Measurements from ENCODE around the gene POLE.
A peak's percentile ranks its signal among the peaks of the same experiment; 100 is the strongest.
"Not testable (repeated sequence)": the region's sequence is repeated elsewhere in the genome, so short reads cannot be mapped to it uniquely, and the experiment has no call there.

Gene POLE

DNA sequence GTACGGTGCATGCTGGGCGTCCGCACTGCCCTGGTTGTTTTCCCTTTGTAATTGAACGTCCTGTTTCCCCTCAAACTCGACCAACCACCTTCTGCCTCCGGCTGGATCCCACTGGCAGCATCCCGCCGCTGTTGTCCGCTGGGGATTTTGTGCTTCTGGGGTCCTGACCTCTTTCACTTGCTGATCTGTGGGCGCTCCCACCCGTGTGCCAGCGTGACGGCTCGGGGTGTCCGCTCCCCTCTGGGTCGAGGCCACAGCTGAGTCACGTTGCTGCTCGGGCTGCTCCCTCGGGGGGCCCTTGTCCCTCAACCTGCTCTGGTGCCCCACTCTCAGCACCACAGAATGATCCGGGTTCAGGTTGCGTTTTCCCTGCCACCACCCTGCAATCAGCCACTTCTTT is 31.5 kb upstream of the POLE start:
- no peak for DNase-seq

GRCh38 chr12:132717531-132718387 is 30.6 kb upstream of the POLE start:
- no peak for DNase-seq

- no peak for DNase-seq
Observed at GRCh38 chr12:132717011-132717410, 29.9 kb upstream of the POLE start.

GRCh38 chr12:132716356-132716755 is 29.2 kb upstream of the POLE start:
- DNase-seq: no peak

DNA sequence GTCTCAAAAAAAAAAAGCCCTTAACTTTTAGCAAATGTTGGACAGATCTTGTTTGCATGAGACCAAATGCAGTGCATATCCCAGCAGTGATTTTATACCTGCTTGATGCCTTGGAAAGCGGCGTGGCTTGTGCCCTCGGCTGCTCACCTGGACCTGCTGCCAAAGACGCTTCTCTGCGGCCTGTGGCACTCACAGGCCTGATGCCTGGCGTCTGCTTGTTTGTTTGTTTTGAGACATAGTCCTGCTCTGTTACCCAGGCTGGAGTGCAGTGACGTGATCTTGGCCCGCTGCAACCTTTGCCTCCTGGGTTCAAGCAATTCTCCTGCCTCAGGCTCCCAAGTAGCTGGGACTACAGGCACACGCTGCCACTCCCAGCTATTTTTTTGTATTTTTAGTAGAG is 28.7 kb upstream of the POLE start:
- DNase-seq: no peak

GRCh38 chr12:132713123-132713522 is 26.0 kb upstream of the POLE start:
- no peak for DNase-seq

- DNase-seq: no peak
Observed at GRCh38 chr12:132711080-132711843, 24.1 kb upstream of the POLE start.

DNA sequence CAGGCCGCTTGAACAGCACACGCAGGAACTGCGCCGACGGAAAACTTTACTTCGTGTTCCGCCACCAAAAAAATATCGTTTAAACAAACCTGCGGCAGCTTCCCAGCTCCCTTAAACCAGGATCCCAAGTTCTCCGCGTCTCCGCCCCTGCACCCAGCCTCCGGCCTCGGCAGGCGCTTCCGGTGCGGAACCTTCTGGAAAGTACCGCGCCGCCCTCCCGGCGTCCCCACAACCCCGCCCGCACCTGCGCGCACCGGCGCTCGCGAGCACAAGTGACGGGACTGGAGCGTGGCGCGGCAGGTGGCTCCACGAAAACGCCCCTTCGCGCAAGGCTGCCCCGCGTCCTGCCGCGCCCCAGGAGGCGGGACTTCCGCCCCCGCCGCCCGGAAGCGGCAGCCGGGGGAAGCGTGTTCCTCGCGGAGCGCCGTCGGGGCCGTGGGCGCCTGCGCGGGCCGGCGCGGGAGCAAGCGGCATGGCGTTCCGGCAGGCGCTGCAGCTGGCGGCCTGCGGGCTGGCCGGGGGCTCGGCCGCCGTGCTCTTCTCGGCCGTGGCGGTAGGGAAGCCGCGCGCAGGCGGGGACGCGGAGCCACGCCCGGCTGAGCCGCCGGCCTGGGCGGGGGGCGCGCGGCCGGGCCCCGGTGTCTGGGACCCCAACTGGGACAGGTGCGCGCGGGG is 23.4 kb upstream of the POLE start, which contains the start of gene PGAM5:
TSS of gene PGAM5 (plus strand) at position 438 of the 675 bp plus-strand sequence. CDS start at position 473, 35 bp downstream.
- peak; percentile 64 to 67 for DNase-seq

GRCh38 chr12:132710043-132710404 is 22.9 kb upstream of the POLE start:
- DNase-seq: no peak

GRCh38 chr12:132708150-132708549 is 21.0 kb upstream of the POLE start:
- no peak for DNase-seq

DNA sequence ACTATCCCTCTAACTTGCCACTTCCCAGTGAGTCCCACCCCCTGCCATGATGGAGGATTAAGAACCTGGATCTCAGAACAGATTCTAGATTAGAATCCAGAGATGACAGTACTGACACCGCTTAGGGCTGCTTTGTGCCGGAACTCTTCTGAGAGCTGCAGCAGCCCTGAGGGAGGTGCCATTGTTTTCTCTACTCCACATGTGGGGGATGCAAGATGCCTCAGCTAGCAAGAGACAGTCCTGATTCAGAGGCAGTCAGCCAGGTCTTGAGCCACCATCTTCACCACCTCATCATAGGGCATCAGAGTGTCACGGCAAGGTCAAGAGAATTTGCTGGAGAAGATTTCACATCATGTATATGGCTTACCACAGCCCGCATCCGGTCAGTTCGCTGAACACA is 20.1 kb upstream of the POLE start:
- DNase-seq: no peak

DNA sequence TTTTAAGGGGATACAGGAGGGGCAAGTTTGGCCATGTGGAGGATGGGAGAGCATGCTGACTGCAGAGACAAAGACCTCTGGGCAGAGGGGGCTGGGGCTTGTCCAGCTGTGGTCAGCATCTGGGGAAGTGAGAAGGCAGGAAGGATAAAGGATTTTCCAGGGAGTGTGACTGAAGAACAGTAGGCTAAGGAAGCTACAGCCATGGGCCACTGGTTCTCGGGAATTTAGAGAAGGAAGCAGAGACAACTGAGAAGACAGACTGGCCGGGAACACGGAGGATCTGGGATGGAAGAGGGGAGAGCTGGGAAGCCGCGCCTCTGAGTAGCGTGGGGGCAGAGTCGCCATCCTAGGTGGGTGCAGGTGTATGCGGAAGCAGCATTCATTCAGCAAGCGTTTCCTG is 16.5 kb upstream of the POLE start:
- DNase-seq: no peak

- DNase-seq: no peak
Observed at GRCh38 chr12:132702640-132703039, 15.5 kb upstream of the POLE start.

DNA sequence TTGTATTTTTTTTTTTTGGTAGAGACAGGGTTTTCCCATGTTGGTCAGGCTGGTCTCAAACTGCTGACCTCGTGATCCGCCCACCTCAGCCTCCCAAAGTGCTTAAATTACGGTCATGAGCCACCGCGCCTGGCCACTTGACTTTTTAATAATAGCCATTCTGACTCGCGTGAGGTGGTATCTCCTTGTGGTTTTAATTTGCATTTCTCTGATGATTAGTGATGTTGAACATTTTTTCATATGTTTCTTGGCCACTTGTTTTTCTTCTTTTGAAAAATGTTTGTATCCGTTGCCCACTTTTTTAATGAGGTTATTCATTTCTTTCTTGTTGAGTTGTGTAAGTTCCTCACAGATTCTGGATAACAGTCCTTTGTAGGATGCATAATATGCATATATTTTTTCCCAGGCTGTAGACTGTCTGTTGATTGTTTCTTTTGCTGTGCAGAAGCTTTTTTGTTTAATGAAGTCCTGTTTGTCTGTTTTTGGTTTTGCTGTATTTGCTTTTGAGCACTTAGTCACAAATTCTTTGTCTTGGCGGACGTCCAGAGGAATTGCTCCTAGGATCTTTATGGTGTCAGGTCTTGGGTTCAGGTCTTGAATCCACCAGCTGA is 13.2 kb upstream of the POLE start:
- no peak for DNase-seq

GRCh38 chr12:132698341-132698740 is 11.2 kb upstream of the POLE start:
- DNase-seq: no peak

GRCh38 chr12:132695431-132695830 is 8.3 kb upstream of the POLE start:
- no peak for DNase-seq

GRCh38 chr12:132694888-132695287 is 7.7 kb upstream of the POLE start:
- DNase-seq: not testable (repeated sequence)

DNA sequence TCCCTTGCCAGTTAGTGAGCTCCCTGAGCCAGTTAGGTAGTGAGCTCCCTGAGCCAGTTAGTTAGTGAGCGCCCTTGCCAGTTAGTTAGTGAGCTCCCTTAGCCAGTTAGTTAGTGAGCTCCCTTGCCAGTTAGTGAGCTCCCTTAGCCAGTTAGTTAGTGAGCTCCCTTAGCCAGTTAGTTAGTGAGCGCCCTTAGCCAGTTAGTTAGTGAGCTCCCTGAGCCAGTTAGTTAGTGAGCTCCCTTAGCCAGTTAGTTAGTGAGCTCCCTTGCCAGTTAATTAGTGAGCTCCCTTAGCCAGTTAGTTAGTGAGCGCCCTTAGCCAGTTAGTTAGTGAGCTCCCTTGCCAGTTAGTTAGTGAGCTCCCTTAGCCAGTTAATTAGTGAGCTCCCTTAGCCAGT is 4.9 kb upstream of the POLE start:
- not testable (repeated sequence) for DNase-seq

DNA sequence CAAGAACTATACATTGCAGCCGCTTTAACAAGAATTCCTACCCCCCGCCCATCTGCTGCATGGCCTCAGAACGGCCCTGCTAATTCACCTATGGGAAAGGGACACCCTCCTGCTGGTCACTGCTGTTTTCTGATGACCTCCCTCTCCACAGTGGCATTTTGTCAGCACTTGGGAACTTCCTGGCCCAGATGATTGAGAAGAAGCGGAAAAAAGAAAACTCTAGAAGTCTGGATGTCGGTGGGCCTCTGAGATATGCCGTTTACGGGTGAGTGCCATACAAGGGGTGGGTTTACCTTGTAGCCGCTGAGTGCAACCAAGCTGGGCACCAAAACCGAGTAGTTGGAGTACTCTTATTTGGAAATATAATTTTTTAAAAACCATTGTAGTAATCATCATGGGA is 3.0 kb upstream of the POLE start:
- no peak for DNase-seq

GRCh38 chr12:132689227-132689626 is 2.1 kb upstream of the POLE start:
- no peak for DNase-seq

DNA sequence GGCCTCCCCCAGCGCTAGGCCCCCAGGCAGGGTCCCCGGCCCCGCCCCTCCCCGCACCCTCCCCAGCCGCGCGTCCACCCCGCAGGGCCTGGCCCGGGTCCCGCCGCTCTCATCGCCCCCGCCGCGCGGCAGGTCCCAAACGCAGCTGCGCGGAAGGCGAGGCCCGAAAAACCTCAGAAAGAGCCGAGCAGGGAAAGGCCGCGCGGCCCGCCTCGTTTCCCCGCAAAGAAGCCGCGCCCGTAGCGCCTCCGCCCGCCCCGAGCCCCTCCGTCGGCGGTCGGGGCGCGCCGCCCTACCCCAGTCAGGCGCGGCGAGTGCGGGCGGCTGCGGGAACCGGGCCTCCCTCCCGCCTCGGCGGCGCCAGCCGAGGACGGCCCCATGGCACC is 324 bp downstream of the POLE start:
- DNase-seq: no peak

GRCh38 chr12:132685400-132685799 is 1.7 kb downstream of the POLE start:
- DNase-seq: no peak

DNA sequence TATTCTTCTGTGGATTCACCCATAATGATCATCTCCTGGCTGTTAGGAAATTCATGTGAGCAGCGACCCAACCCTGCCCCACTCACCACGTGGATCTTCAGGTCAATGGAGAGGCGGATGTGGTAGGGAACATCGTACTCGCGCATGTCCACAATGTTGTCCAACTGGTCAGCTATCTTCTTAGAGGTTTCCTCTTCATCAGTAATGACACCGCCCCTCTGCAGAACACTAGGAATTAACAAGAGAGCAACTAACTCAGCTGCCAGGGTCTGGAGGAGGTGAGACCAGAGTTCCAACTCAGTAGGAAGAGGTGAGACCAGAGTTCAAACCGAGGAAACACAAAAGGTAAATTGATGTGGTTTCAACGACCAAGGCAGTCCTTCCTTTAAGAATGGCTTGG is 9.7 kb downstream of the POLE start:
- DNase-seq: no peak
